Measurements from ENCODE around the gene GSTA2.

DNA sequence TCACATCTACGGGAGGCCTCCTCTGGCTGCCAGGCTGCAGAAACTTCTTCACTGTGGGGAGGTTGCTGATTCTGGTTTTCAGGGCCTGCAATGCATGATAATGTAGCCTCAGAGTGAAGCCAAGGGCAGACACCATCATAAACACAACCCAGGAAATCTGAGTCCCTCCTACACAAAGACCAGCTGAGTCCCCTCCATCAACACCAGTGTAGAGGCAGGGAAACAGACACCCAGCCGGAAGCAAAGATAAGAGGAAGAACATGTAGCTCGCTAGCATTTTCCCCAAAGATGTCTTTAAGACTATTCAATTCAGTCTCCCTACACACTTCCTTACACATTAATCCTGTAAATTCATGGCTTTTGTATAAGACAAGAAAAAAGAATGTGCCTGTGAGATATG, 23.6 kb downstream of the GSTA2 start:
- TF ChIP-seq, protein P1, sequence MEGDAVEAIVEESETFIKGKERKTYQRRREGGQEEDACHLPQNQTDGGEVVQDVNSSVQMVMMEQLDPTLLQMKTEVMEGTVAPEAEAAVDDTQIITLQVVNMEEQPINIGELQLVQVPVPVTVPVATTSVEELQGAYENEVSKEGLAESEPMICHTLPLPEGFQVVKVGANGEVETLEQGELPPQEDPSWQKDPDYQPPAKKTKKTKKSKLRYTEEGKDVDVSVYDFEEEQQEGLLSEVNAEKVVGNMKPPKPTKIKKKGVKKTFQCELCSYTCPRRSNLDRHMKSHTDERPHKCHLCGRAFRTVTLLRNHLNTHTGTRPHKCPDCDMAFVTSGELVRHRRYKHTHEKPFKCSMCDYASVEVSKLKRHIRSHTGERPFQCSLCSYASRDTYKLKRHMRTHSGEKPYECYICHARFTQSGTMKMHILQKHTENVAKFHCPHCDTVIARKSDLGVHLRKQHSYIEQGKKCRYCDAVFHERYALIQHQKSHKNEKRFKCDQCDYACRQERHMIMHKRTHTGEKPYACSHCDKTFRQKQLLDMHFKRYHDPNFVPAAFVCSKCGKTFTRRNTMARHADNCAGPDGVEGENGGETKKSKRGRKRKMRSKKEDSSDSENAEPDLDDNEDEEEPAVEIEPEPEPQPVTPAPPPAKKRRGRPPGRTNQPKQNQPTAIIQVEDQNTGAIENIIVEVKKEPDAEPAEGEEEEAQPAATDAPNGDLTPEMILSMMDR (IDR thresholded peaks at IDR 0.05) = no peak
- no peak for TF ChIP-seq POLR2A (IDR thresholded peaks at IDR 0.05)

Data from testis (tissue), 2 donors.